Measurements from ENCODE around the gene OLIG2. TPM values are rescaled to one million over a fixed set of nuclear protein-coding genes. Genes with fewer than 3 reads are reported as not detected.

OLIG2 gene
- total RNA-seq, 1 experiment from 2014 or later = not detected

- H3K4me1 ChIP-seq (ENCODE audit: low read length) = no peaks in the 10 kb centered on the region
- H3K4me3 ChIP-seq (ENCODE audit: low read length) = no peak overlapping the region
- no peak overlapping the region for H3K4me2 ChIP-seq (ENCODE audit: low read depth, low read length, poor library complexity, severe bottlenecking)
- no peak overlapping the region for H3K9ac ChIP-seq (ENCODE audit: low read length)
- no peaks in the 10 kb centered on the region for H3K9me3 ChIP-seq (ENCODE audit: low read length)
- H3K27ac ChIP-seq (ENCODE audit: low read length) = no peak overlapping the region
- no peaks in the 10 kb centered on the region for H3K27me3 ChIP-seq (ENCODE audit: low read length)
- no peak for DNase-seq
- H3K36me3 ChIP-seq (ENCODE audit: insufficient read depth, low read length) = no peaks in the 10 kb centered on the region
- H3K9me2 ChIP-seq (replicated peaks; ENCODE audit: insufficient read depth, low read length) = no peaks in the 10 kb centered on the region
- H2AFZ ChIP-seq (ENCODE audit: low read length) = no peak overlapping the region
- H4K20me1 ChIP-seq (ENCODE audit: insufficient read depth, low read depth, low read length) = no peaks in the 10 kb centered on the region
- H3K79me2 ChIP-seq (ENCODE audit: low read length) = no peaks in the 10 kb centered on the region
These were observed 1.9 kb downstream of the OLIG2 start for GRCh38 chr21:33027401-33028286.

GRCh38 chr21:33028287-33028670 is 2.5 kb downstream of the OLIG2 start:
- H3K27me3 ChIP-seq (ENCODE audit: low read length) = no peaks in the 10 kb centered on the region
- H3K4me1 ChIP-seq (ENCODE audit: low read length) = no peaks in the 10 kb centered on the region

GRCh38 chr21:33028773-33029384 is 3.1 kb downstream of the OLIG2 start:
- Histone ChIP-seq H3K9ac (ENCODE audit: low read length) (no peak overlapping the region), H3K36me3 (ENCODE audit: insufficient read depth, low read length) (no peaks in the 10 kb centered on the region), H3K9me3 (ENCODE audit: low read length) (no peaks in the 10 kb centered on the region), H2AFZ (ENCODE audit: low read length) (no peak overlapping the region), H3K4me2 (ENCODE audit: low read depth, low read length, poor library complexity, severe bottlenecking) (no peak overlapping the region), H3K9me2 (replicated peaks; ENCODE audit: insufficient read depth, low read length) (no peaks in the 10 kb centered on the region), H4K20me1 (ENCODE audit: insufficient read depth, low read depth, low read length) (no peaks in the 10 kb centered on the region), H3K27ac (ENCODE audit: low read length) (no peak overlapping the region), H3K27me3 (ENCODE audit: low read length) (no peaks in the 10 kb centered on the region), H3K4me3 (ENCODE audit: low read length) (no peak overlapping the region), H3K4me1 (ENCODE audit: low read length) (no peaks in the 10 kb centered on the region), H3K79me2 (ENCODE audit: low read length) (no peaks in the 10 kb centered on the region)
- no peak for DNase-seq

More at GRCh38 chr21:33028287-33028670, 2.5 kb downstream of the OLIG2 start:
- Histone ChIP-seq H3K36me3 (ENCODE audit: insufficient read depth, low read length) (no peaks in the 10 kb centered on the region), H3K4me2 (ENCODE audit: low read depth, low read length, poor library complexity, severe bottlenecking) (no peak overlapping the region), H3K9me2 (replicated peaks; ENCODE audit: insufficient read depth, low read length) (no peaks in the 10 kb centered on the region), H3K4me3 (ENCODE audit: low read length) (no peak overlapping the region), H3K79me2 (ENCODE audit: low read length) (no peaks in the 10 kb centered on the region), H4K20me1 (ENCODE audit: insufficient read depth, low read depth, low read length) (no peaks in the 10 kb centered on the region), H3K9me3 (ENCODE audit: low read length) (no peaks in the 10 kb centered on the region), H2AFZ (ENCODE audit: low read length) (no peak overlapping the region), H3K27ac (ENCODE audit: low read length) (no peak overlapping the region), H3K9ac (ENCODE audit: low read length) (no peak overlapping the region)
- DNase-seq = no peak

- no peaks in the 10 kb centered on the region for H3K79me2 ChIP-seq (ENCODE audit: low read length)
- no peak overlapping the region for H3K4me2 ChIP-seq (ENCODE audit: low read depth, low read length, poor library complexity, severe bottlenecking)
- no peak overlapping the region for H3K27ac ChIP-seq (ENCODE audit: low read length)
- no peaks in the 10 kb centered on the region for H3K4me1 ChIP-seq (ENCODE audit: low read length)
- no peak overlapping the region for H3K4me3 ChIP-seq (ENCODE audit: low read length)
- H3K27me3 ChIP-seq (ENCODE audit: low read length) = no peaks in the 10 kb centered on the region
- no peak overlapping the region for H2AFZ ChIP-seq (ENCODE audit: low read length)
- no peaks in the 10 kb centered on the region for H3K9me3 ChIP-seq (ENCODE audit: low read length)
- no peaks in the 10 kb centered on the region for H3K9me2 ChIP-seq (replicated peaks; ENCODE audit: insufficient read depth, low read length)
- no peak for DNase-seq
- no peak overlapping the region for H3K9ac ChIP-seq (ENCODE audit: low read length)
- H4K20me1 ChIP-seq (ENCODE audit: insufficient read depth, low read depth, low read length) = no peaks in the 10 kb centered on the region
- no peaks in the 10 kb centered on the region for H3K36me3 ChIP-seq (ENCODE audit: insufficient read depth, low read length)
These were observed 3.7 kb downstream of the OLIG2 start for GRCh38 chr21:33029385-33029921.

GRCh38 chr21:33029975-33030461 is 4.3 kb downstream of the OLIG2 start:
- H3K27ac ChIP-seq (ENCODE audit: low read length) = no peak overlapping the region
- no peak overlapping the region for H3K4me2 ChIP-seq (ENCODE audit: low read depth, low read length, poor library complexity, severe bottlenecking)
- H3K4me3 ChIP-seq (ENCODE audit: low read length) = no peak overlapping the region
- no peak for DNase-seq
- no peaks in the 10 kb centered on the region for H3K79me2 ChIP-seq (ENCODE audit: low read length)
- H3K9me3 ChIP-seq (ENCODE audit: low read length) = no peaks in the 10 kb centered on the region
- no peaks in the 10 kb centered on the region for H4K20me1 ChIP-seq (ENCODE audit: insufficient read depth, low read depth, low read length)
- H3K9me2 ChIP-seq (replicated peaks; ENCODE audit: insufficient read depth, low read length) = no peaks in the 10 kb centered on the region
- H3K4me1 ChIP-seq (ENCODE audit: low read length) = no peaks in the 10 kb centered on the region
- H3K9ac ChIP-seq (ENCODE audit: low read length) = no peak overlapping the region
- H2AFZ ChIP-seq (ENCODE audit: low read length) = no peak overlapping the region
- no peaks in the 10 kb centered on the region for H3K36me3 ChIP-seq (ENCODE audit: insufficient read depth, low read length)
- no peaks in the 10 kb centered on the region for H3K27me3 ChIP-seq (ENCODE audit: low read length)

- no peaks in the 10 kb centered on the region for H3K4me1 ChIP-seq (ENCODE audit: low read length)
- no peak for DNase-seq
- H3K9me2 ChIP-seq (replicated peaks; ENCODE audit: insufficient read depth, low read length) = no peaks in the 10 kb centered on the region
- H2AFZ ChIP-seq (ENCODE audit: low read length) = no peak overlapping the region
- H3K27me3 ChIP-seq (ENCODE audit: low read length) = no peaks in the 10 kb centered on the region
- H3K4me3 ChIP-seq (ENCODE audit: low read length) = no peak overlapping the region
- no peak overlapping the region for H3K4me2 ChIP-seq (ENCODE audit: low read depth, low read length, poor library complexity, severe bottlenecking)
- no peak overlapping the region for H3K27ac ChIP-seq (ENCODE audit: low read length)
- no peaks in the 10 kb centered on the region for H3K79me2 ChIP-seq (ENCODE audit: low read length)
- no peaks in the 10 kb centered on the region for H3K36me3 ChIP-seq (ENCODE audit: insufficient read depth, low read length)
- no peaks in the 10 kb centered on the region for H4K20me1 ChIP-seq (ENCODE audit: insufficient read depth, low read depth, low read length)
- H3K9ac ChIP-seq (ENCODE audit: low read length) = no peak overlapping the region
- H3K9me3 ChIP-seq (ENCODE audit: low read length) = no peaks in the 10 kb centered on the region
These were observed 4.9 kb downstream of the OLIG2 start for GRCh38 chr21:33030633-33031032.

- Histone ChIP-seq H3K36me3 (ENCODE audit: insufficient read depth, low read length) (no peaks in the 10 kb centered on the region), H3K9ac (ENCODE audit: low read length) (no peak overlapping the region), H2AFZ (ENCODE audit: low read length) (no peak overlapping the region), H3K4me1 (ENCODE audit: low read length) (no peaks in the 10 kb centered on the region), H3K4me2 (ENCODE audit: low read depth, low read length, poor library complexity, severe bottlenecking) (no peak overlapping the region), H4K20me1 (ENCODE audit: insufficient read depth, low read depth, low read length) (no peaks in the 10 kb centered on the region), H3K9me2 (replicated peaks; ENCODE audit: insufficient read depth, low read length) (no peaks in the 10 kb centered on the region), H3K4me3 (ENCODE audit: low read length) (no peak overlapping the region), H3K9me3 (ENCODE audit: low read length) (no peaks in the 10 kb centered on the region), H3K27ac (ENCODE audit: low read length) (no peak overlapping the region), H3K79me2 (ENCODE audit: low read length) (no peaks in the 10 kb centered on the region), H3K27me3 (ENCODE audit: low read length) (no peaks in the 10 kb centered on the region)
- no peak for DNase-seq
These were observed 5.6 kb downstream of the OLIG2 start for GRCh38 chr21:33031152-33031911.

All from Karpas-422 (cell line).